K562 (cell line): ENCODE measurements around the gene MITF. TPM values are rescaled to one million over a fixed set of nuclear protein-coding genes. Genes with fewer than 3 reads are reported as not detected.
A peak's percentile ranks its signal among the peaks of the same experiment; 100 is the strongest.

ENCODE experiments used
- CBX8 ChIP-seq: fragments of 200-600 bp; sonication (generic); IDR thresholded peaks from 2 replicates; pipeline ENCODE4 v1.6.1; 2012; ENCODE audit warnings: borderline replicate concordance, mixed run types, low read depth, mild to moderate bottlenecking, moderate library complexity, mixed read lengths, low read length, control low read depth, inconsistent platforms; ENCODE audit not compliant: poor library complexity, severe bottlenecking; ENCODE audit errors: extremely low read depth
- CTBP1 ChIP-seq: fragments of 450-650 bp; IDR thresholded peaks from 2 replicates; pipeline ENCODE4 v1.6.1; 2016; ENCODE audit warnings: borderline replicate concordance
- DPF2 ChIP-seq: fragments of 450-650 bp; IDR thresholded peaks from 2 replicates; pipeline ENCODE4 v1.6.1; 2016
- ETS2 ChIP-seq: IDR thresholded peaks from 2 replicates; pipeline ENCODE4 v1.6.1; 2016; ENCODE audit warnings: borderline replicate concordance, missing genetic modification characterization, mild to moderate bottlenecking, moderate library complexity, missing compliant biosample characterization; ENCODE audit not compliant: poor library complexity, severe bottlenecking
- FOXJ2 ChIP-seq: fragments of 200-800 bp; sonication (Bioruptor generic); IDR thresholded peaks from 2 replicates; pipeline ENCODE4 v1.6.1; 2016; ENCODE audit warnings: missing genetic modification characterization, missing compliant biosample characterization
- HIVEP1 ChIP-seq: fragments of 250-450 bp; sonication (Bioruptor Pico); IDR thresholded peaks from 2 replicates; pipeline ENCODE4 v1.4.0; 2020; ENCODE audit warnings: mild to moderate bottlenecking
- MCM2 ChIP-seq: fragments of 450-650 bp; IDR thresholded peaks from 2 replicates; pipeline ENCODE4 v1.6.1; 2017; ENCODE audit warnings: low read depth, mild to moderate bottlenecking
- MCM3 ChIP-seq: fragments of 450-650 bp; IDR thresholded peaks from 2 replicates; pipeline ENCODE4 v1.6.1; 2016
- MYBL2 ChIP-seq, 2 experiments: fragments of 450-650 bp in 1 of 2; sonication (generic) in 1 of 2; formaldehyde crosslinking in 1 of 2; IDR thresholded peaks; 2 replicates each; pipeline versions ENCODE4 v1.6.1 to v1.8.1; 2017 to 2022; ENCODE audit warnings: borderline replicate concordance in 1 of 2, inconsistent platforms in 1 of 2, low read depth in 1 of 2, mild to moderate bottlenecking in 1 of 2, missing genetic modification reagents in 1 of 2, moderate library complexity in 1 of 2
- PHB ChIP-seq: fragments of 250-450 bp; sonication (Bioruptor Pico); IDR thresholded peaks from 2 replicates; pipeline ENCODE4 v1.5.0; 2021
- RB1 ChIP-seq: fragments of 450-650 bp; IDR thresholded peaks from 2 replicates; pipeline ENCODE4 v1.6.1; 2017; ENCODE audit warnings: low read depth, mild to moderate bottlenecking
- SETDB1 ChIP-seq: IDR thresholded peaks from one replicate; pipeline ENCODE4 v1.6.1; 2012; ENCODE audit warnings: low read length, control low read depth, inconsistent platforms
- SIX5 ChIP-seq, 2 experiments: IDR thresholded peaks; 2 replicates each; pipeline ENCODE4 v1.6.1; 2011; ENCODE audit warnings: low read length in 2 of 2, borderline replicate concordance in 1 of 2, low read depth in 1 of 2, mild to moderate bottlenecking in 1 of 2, moderate library complexity in 1 of 2; ENCODE audit not compliant: insufficient read depth in 1 of 2
- SNIP1 ChIP-seq: fragments of 450-650 bp; IDR thresholded peaks from 2 replicates; pipeline ENCODE4 v1.7.1; 2017; ENCODE audit warnings: low read depth, mild to moderate bottlenecking
- ZEB2 ChIP-seq: fragments of 450-650 bp; IDR thresholded peaks from 2 replicates; pipeline ENCODE4 v1.6.1; 2016
- ZNF133 ChIP-seq: fragments of 250-450 bp; sonication (Bioruptor Pico); IDR thresholded peaks from 2 replicates; pipeline ENCODE4 v1.4.0; 2020; ENCODE audit warnings: mild to moderate bottlenecking
- ZNF431 ChIP-seq: sonication (generic); formaldehyde crosslinking; IDR thresholded peaks from 2 replicates; pipeline ENCODE4 v1.8.0; 2022; ENCODE audit warnings: mild to moderate bottlenecking, missing genetic modification reagents
- ZNF696 ChIP-seq: fragments of 250-450 bp; sonication (Bioruptor Pico); conservative IDR thresholded peaks from 2 replicates; pipeline ENCODE4 v1.4.0; 2020; ENCODE audit warnings: mild to moderate bottlenecking, moderate library complexity
- polyA plus RNA-seq, 8 experiments: library from polyadenylated mRNA; depleted of rRNA in 4 of 8; stranded (reverse) in 5 of 8; unstranded in 3 of 8; fragments of >200 nt; fragmentation: Nextera tagmentation in 2 of 8; fragmentation: Illumina TruSeq in 1 of 8; extraction: Ambion mirVana in 2 of 8; extraction: Trizol in 1 of 8; gene quantifications; 2 replicates each; pipeline versions ENCODE4 v1.2.1 to v1.2.3, GENCODE V29; 2011 to 2014; ENCODE audit warnings: inconsistent platforms in 1 of 8, missing spikeins in 1 of 8
- total RNA-seq, 7 experiments: library from RNA; depleted of rRNA in 6 of 7; stranded (reverse); fragments of >200 nt in 6 of 7; fragmentation: Illumina TruSeq in 2 of 7; extraction: Trizol in 2 of 7; gene quantifications; 2 replicates each; pipeline versions ENCODE4 v1.2.1 to v1.2.3, GENCODE V29; 2011 to 2021; ENCODE audit warnings: low replicate concordance in 1 of 7
- TF ChIP-seq, protein P1 (sequence below): sonication (generic); formaldehyde crosslinking; IDR thresholded peaks from 2 replicates; pipeline ENCODE4 v1.8.1; 2023; ENCODE audit warnings: mild to moderate bottlenecking, missing genetic modification reagents
- TF ChIP-seq, protein P2 (sequence below): IDR thresholded peaks from 2 replicates; pipeline ENCODE4 v1.6.1; 2012; ENCODE audit warnings: low read depth, low read length, improper control_type of control experiment, borderline replicate concordance
- TF ChIP-seq, protein P3 (sequence below): fragments of 250-450 bp; sonication (Bioruptor Pico); IDR thresholded peaks from 2 replicates; pipeline ENCODE4 v1.4.0; 2020; ENCODE audit warnings: mild to moderate bottlenecking
- TF ChIP-seq, protein P4 (sequence below): fragments of 250-450 bp; sonication (Bioruptor Pico); IDR thresholded peaks from 2 replicates; pipeline ENCODE4 v1.6.1; 2021; ENCODE audit warnings: mild to moderate bottlenecking

MITF gene
- total and polyA plus RNA-seq, 9 of the 15 experiments (the other 6 are each of a cell fraction or from before 2014, with no cell fraction given): 5.6 to 14.9 (median 11.1) TPM

DNA sequence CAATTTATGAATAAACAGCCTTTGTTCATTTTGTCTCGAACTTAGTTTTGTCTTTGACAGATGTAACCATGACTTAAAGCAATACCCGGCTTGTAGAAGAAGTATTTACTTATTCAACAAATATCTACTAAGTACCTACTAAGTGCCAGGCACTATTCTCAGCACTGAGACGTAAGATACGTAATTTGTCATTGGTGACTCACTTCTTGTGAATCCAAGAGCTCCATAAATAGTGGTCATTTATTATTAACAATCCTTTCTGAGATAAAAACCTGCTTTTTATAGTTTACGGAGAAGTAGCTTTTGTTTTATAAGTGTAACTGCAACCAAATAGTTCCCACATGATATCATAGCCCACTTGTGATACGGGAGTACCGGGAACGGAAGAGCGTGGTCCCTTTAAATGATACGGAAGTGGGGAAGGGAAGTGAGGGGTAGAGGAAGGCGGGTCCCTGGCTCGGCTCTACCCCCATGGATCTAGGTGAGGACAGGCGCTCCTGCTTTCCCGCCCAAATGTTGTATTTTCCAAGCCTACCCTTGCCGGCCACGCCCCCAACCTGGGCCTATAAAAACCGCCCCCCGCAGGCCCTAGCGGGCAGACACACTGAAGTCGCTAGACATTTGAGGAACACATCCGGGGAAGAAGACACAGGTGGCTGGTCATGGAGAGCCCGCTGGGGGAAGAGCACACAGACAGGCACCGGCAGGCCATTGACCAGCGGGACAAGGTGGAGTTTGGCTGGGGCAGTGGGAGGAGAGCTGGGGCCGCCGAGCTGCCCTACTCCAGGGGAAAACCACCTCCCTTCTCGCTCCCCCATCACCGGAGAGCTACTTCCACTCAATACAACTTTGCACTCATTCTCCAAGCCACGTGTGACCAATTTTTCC, 260.1 kb downstream of the MITF start, which contains the start of gene SAMMSON (continued):
- TF ChIP-seq, protein P1, sequence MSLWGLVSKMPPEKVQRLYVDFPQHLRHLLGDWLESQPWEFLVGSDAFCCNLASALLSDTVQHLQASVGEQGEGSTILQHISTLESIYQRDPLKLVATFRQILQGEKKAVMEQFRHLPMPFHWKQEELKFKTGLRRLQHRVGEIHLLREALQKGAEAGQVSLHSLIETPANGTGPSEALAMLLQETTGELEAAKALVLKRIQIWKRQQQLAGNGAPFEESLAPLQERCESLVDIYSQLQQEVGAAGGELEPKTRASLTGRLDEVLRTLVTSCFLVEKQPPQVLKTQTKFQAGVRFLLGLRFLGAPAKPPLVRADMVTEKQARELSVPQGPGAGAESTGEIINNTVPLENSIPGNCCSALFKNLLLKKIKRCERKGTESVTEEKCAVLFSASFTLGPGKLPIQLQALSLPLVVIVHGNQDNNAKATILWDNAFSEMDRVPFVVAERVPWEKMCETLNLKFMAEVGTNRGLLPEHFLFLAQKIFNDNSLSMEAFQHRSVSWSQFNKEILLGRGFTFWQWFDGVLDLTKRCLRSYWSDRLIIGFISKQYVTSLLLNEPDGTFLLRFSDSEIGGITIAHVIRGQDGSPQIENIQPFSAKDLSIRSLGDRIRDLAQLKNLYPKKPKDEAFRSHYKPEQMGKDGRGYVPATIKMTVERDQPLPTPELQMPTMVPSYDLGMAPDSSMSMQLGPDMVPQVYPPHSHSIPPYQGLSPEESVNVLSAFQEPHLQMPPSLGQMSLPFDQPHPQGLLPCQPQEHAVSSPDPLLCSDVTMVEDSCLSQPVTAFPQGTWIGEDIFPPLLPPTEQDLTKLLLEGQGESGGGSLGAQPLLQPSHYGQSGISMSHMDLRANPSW: 0 out of 2 replicates have a peak, but pooled peaks have one; percentile 25
- TF ChIP-seq, protein P2, sequence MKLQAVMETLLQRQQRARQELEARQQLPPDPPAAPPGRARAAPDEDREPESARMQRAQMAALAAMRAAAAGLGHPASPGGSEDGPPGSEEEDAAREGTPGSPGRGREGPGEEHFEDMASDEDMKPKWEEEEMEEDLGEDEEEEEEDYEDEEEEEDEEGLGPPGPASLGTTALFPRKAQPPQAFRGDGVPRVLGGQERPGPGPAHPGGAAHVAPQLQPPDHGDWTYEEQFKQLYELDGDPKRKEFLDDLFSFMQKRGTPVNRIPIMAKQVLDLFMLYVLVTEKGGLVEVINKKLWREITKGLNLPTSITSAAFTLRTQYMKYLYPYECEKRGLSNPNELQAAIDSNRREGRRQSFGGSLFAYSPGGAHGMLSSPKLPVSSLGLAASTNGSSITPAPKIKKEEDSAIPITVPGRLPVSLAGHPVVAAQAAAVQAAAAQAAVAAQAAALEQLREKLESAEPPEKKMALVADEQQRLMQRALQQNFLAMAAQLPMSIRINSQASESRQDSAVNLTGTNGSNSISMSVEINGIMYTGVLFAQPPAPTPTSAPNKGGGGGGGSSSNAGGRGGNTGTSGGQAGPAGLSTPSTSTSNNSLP: no peak
- TF ChIP-seq SNIP1: no peak
- TF ChIP-seq, protein P3, sequence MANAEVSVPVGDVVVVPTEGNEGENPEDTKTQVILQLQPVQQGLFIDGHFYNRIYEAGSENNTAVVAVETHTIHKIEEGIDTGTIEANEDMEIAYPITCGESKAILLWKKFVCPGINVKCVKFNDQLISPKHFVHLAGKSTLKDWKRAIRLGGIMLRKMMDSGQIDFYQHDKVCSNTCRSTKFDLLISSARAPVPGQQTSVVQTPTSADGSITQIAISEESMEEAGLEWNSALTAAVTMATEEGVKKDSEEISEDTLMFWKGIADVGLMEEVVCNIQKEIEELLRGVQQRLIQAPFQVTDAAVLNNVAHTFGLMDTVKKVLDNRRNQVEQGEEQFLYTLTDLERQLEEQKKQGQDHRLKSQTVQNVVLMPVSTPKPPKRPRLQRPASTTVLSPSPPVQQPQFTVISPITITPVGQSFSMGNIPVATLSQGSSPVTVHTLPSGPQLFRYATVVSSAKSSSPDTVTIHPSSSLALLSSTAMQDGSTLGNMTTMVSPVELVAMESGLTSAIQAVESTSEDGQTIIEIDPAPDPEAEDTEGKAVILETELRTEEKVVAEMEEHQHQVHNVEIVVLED (CRISPR knock-in tag): no peak
- no peak for TF ChIP-seq ZNF431 (CRISPR knock-in tag)
- TF ChIP-seq MYBL2 (IDR thresholded peaks at IDR 0.05; ENCODE audit: low read depth): 0 out of 2 replicates have a peak, but pooled peaks have one; percentile 13
- TF ChIP-seq MYBL2 (CRISPR knock-in tag; IDR thresholded peaks at IDR 0.05; ENCODE audit: borderline replicate concordance): no peak
- no peak for TF ChIP-seq FOXJ2 (tag)
- TF ChIP-seq, protein P4, sequence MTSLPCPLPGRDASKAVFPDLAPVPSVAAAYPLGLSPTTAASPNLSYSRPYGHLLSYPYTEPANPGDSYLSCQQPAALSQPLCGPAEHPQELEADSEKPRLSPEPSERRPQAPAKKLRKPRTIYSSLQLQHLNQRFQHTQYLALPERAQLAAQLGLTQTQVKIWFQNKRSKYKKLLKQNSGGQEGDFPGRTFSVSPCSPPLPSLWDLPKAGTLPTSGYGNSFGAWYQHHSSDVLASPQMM (CRISPR knock-in tag): no peak
- no peak for TF ChIP-seq HIVEP1 (CRISPR knock-in tag)
- no peak for TF ChIP-seq ZNF133 (CRISPR knock-in tag)
- no peak for TF ChIP-seq SETDB1
- no peak for TF ChIP-seq ZEB2
- TF ChIP-seq CTBP1: peak; percentile 55; the same call in 1 of the 2 replicates
- TF ChIP-seq MCM2: no peak
- no peak for TF ChIP-seq CBX8
- no peak for TF ChIP-seq SIX5 (IDR thresholded peaks at IDR 0.05; ENCODE audit: borderline replicate concordance in 1 of 2, insufficient read depth in 1 of 2, low read depth in 1 of 2, low read length in 2 of 2)
- TF ChIP-seq ETS2 (tag): no peak
- TF ChIP-seq ZNF696: no peak
- TF ChIP-seq RB1: peak; percentile 55; the same call in 1 of the 2 replicates
- peak; percentile 47 for TF ChIP-seq DPF2
- no peak for TF ChIP-seq PHB (CRISPR knock-in tag)
- no peak for TF ChIP-seq MCM3
